Muscle layer of duodenum (tissue), 2 donors: Measurements from ENCODE around the gene ARHGEF38.

Experiments used
- H3K27ac ChIP-seq: one replicate; pipeline ENCODE4 v1.7.0; 2013; ENCODE audit warnings: mild to moderate bottlenecking, low read length
- H3K27me3 ChIP-seq: one replicate; pipeline ENCODE4 v1.7.0; 2013; ENCODE audit warnings: low read depth, mild to moderate bottlenecking, control low read depth, low read length
- H3K36me3 ChIP-seq, 2 donors: one replicate each; pipeline ENCODE4 v1.7.0; 2013; ENCODE audit warnings: low read length in 2 of 2, control low read depth in 1 of 2, mild to moderate bottlenecking in 1 of 2; ENCODE audit not compliant: insufficient read depth in 2 of 2, control insufficient read depth in 1 of 2
- H3K4me1 ChIP-seq, 2 donors: one replicate each; pipeline ENCODE4 v1.7.0; 2013; ENCODE audit warnings: low read length in 2 of 2, mild to moderate bottlenecking in 2 of 2, control low read depth in 1 of 2, moderate library complexity in 1 of 2; ENCODE audit not compliant: insufficient read depth in 2 of 2, control insufficient read depth in 1 of 2
- H3K4me3 ChIP-seq, 2 donors: one replicate each; pipeline ENCODE4 v1.7.0; 2013; ENCODE audit warnings: low read length in 2 of 2, low read depth in 1 of 2, mild to moderate bottlenecking in 1 of 2
- H3K9me3 ChIP-seq, 2 donors: one replicate each; pipeline ENCODE4 v1.7.0; 2013; ENCODE audit warnings: low read length in 2 of 2, control low read depth in 1 of 2, mild to moderate bottlenecking in 1 of 2; ENCODE audit not compliant: control insufficient read depth in 1 of 2
- donor health status: healthy.

ARHGEF38 gene

DNA sequence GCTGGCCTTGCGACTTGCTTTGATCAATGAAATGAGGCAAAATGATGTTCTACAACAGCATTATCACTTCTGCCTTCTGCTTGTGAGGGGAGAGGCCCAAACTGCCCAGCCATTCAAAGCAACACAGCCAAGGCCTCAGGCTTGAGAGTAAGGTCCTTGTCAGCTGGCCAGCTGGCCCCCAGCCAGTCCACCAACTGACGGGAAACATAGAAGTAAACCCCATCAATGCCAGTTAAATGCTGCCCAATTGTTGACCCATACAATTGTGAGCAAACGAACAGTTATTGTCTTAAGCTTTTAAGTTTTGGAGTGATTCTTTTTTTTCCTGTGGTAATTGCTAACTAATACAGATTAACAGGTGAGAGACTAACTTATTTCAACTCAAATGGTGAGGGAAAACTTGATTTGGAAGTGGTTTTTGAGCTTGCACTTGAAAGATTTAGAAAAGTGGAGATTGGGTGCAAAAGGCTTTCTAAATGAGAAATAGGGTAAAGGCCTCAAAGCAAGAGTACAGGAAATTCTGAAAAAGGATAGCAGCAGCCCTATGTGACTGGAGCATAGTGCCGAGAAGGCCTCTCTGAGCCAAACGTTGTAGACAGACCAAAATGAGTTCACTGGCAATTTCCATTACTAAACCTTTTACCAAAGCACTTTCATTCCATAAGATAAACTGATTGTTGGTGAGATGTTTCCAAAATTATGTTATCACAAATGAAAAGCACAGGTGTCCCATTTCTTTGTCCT lies 66.9 kb downstream of the ARHGEF38 start:
- no peaks in the 10 kb centered on the region for H3K36me3 ChIP-seq
- no peaks in the 10 kb centered on the region for H3K4me1 ChIP-seq
- no peaks in the 10 kb centered on the region for H3K27me3 ChIP-seq
- no peaks in the 10 kb centered on the region for H3K9me3 ChIP-seq
- no peak overlapping the region for H3K4me3 ChIP-seq
- H3K27ac ChIP-seq = no peak overlapping the region

DNA sequence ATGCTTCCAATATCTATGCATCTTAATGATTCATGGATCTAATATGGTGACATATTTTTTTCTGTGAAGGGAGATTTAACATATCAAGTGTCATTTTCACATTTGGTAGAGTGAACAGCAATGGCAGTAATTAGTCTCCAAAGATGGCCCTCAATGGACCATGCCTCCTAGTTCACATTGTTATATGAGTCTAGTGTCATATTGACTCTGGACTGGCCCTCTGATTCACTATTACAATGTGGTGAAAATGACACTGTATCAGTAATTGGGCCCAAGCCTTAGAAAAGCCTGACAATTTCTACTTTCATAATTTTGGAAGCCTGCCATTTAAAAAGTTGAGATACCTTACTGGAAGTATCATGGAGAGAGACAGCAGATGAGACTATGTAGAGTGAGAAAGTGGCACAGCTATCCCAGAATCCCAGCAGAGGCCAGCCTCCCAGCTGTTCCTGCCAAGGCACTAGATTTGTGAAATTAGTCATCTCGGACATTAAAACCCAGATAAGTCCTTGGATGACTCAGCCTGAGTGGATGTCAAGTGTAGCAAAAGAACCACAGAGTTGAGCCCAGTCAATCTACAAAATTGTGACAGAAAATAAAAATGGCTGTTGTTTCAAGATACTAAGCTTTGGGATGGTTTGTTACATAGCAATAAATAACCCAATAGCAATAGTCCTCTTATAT lies 68.4 kb downstream of the ARHGEF38 start:
- H3K4me1 ChIP-seq = no peaks in the 10 kb centered on the region

DNA sequence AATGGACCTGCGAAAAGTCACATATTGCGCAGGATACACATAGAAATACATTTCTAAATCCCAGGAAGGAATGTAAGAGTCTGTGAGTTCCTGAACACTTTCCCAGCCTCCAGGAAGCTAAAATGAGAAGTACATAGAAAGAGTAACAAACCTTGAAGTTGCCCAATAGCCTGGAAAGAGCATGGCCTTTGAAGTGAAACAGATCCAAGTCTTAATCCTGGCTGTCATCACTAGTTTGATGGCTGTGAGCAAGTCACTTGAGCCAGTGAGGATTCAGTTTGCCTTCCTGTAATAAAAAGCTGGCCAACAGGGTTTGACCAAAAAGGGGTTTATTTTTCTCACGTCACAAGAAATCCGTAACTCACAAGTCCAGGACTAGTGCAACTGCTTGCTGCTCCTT lies 69.8 kb downstream of the ARHGEF38 start:
- no peaks in the 10 kb centered on the region for H3K27me3 ChIP-seq
- no peak overlapping the region for H3K4me3 ChIP-seq
- no peak overlapping the region for H3K27ac ChIP-seq
- H3K36me3 ChIP-seq = no peaks in the 10 kb centered on the region
- H3K9me3 ChIP-seq = no peaks in the 10 kb centered on the region
- H3K4me1 ChIP-seq = no peaks in the 10 kb centered on the region

More for the DNA sequence above, 68.4 kb downstream of the ARHGEF38 start:
- H3K9me3 ChIP-seq = no peaks in the 10 kb centered on the region
- H3K36me3 ChIP-seq = no peaks in the 10 kb centered on the region
- no peak overlapping the region for H3K4me3 ChIP-seq
- H3K27ac ChIP-seq = no peak overlapping the region
- no peaks in the 10 kb centered on the region for H3K27me3 ChIP-seq

DNA sequence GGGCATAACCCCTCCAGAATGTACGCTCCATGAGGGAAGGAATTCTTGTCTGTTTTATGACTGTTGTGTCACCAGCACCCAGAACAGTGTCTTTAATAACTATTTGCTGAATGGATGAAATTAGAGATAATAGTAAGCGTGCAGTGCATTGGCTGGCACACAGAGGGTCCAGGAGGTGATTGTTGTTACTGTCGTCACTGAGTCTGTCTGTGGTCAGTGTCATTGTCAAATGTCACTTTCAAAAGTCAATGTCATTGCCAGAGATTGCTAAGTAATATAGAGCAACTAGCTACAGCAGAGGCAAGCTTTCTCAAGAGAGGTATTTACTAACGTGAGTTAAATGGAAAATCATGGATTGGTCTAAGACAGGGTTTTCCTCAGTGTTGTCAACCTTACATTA lies 70.7 kb downstream of the ARHGEF38 start:
- Histone ChIP-seq H3K27me3 (no peaks in the 10 kb centered on the region), H3K4me3 (no peak overlapping the region), H3K9me3 (no peaks in the 10 kb centered on the region), H3K4me1 (no peaks in the 10 kb centered on the region), H3K27ac (no peak overlapping the region), H3K36me3 (no peaks in the 10 kb centered on the region)

DNA sequence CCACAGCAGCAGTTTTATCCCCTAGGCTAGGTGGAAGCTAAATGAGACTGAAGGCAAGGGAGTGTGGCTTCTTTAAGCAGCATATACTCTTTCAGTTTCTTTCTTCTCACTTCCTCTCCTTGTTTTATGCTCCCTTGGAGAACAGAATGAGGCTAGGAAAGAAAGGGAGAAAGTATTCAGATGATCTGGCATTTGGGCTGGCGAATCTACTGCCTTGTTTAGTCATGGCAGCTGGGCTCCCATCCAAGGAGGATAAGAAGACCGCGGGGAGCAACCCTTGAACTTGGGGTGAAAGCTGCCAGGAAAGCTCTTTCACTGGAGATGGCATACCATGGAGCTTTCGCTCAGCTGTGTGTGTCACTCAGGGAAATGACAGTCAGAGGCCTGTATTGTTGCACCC lies 72.1 kb downstream of the ARHGEF38 start:
- Histone ChIP-seq H3K4me3 (no peak overlapping the region), H3K9me3 (no peaks in the 10 kb centered on the region), H3K4me1 (no peaks in the 10 kb centered on the region), H3K27me3 (no peaks in the 10 kb centered on the region), H3K27ac (no peak overlapping the region), H3K36me3 (no peaks in the 10 kb centered on the region)

DNA sequence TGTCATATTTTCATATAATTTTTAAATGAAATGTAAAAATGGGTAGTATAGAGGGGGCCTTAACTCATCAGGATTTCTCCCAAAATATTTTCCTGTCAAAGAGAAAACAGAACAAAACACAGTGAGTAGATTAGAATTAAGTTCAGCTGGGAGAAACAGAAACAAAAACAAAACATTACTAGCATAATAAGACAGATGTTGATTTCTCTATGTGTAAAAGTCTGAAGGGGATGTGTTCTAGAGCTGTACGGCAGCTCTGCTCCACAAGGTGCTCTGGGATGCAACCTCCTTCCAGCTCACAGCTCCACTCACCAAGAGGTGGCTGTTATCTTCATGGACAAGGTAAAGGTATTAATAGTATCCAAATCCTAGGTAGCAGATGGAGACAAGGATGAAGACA lies 72.8 kb downstream of the ARHGEF38 start:
- Histone ChIP-seq H3K9me3 (no peaks in the 10 kb centered on the region), H3K4me3 (no peak overlapping the region), H3K4me1 (no peaks in the 10 kb centered on the region), H3K27me3 (no peaks in the 10 kb centered on the region), H3K36me3 (no peaks in the 10 kb centered on the region), H3K27ac (no peak overlapping the region)

DNA sequence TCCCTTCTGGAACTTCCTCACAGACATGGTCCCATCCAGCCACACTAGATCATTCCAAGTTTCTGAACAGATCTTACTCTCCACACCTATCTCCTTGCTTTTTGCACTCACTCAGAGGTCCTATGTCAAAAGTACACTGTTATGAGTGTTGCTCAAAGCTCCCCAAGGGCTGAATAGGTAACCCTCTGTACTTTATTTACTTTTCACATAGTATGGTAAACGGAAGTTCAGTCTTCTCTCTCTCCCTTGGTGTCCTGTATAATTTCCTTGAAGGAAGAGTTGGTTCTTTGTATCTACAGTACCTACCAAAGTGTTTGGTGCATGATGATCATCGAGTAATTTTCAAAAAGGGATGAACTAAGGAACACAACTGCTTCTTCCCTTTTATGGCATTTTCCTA lies 74.4 kb downstream of the ARHGEF38 start:
- H3K36me3 ChIP-seq = no peaks in the 10 kb centered on the region
- no peak overlapping the region for H3K27ac ChIP-seq
- H3K9me3 ChIP-seq = no peaks in the 10 kb centered on the region
- H3K4me3 ChIP-seq = no peak overlapping the region
- peaks cover 0 to 7% of the 10 kb centered on the region in 2 donors for H3K4me1 ChIP-seq
- H3K27me3 ChIP-seq = no peaks in the 10 kb centered on the region

DNA sequence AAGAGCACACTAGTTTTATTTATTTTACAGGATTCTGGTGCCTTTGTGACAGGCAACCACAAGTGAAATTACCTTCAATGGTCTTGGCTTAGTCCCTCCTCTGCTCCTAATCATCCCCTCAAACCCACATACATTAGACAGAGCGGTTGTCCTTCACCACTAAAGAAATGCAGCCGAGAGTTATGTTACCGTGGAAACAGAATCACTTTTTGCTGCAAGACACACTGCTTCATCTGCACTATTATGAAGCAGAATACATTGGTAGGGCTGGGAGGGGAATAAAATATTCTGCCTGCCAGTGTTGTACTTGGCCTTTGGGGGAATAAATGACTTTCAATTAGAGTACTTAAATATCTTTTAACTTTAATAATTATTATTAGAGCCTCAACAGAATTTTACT lies 75.2 kb downstream of the ARHGEF38 start:
- H3K4me1 ChIP-seq = peaks cover 0 to 7% of the 10 kb centered on the region in 2 donors
- no peaks in the 10 kb centered on the region for H3K36me3 ChIP-seq
- no peaks in the 10 kb centered on the region for H3K9me3 ChIP-seq
- no peak overlapping the region for H3K27ac ChIP-seq
- H3K4me3 ChIP-seq = no peak overlapping the region
- H3K27me3 ChIP-seq = no peaks in the 10 kb centered on the region

DNA sequence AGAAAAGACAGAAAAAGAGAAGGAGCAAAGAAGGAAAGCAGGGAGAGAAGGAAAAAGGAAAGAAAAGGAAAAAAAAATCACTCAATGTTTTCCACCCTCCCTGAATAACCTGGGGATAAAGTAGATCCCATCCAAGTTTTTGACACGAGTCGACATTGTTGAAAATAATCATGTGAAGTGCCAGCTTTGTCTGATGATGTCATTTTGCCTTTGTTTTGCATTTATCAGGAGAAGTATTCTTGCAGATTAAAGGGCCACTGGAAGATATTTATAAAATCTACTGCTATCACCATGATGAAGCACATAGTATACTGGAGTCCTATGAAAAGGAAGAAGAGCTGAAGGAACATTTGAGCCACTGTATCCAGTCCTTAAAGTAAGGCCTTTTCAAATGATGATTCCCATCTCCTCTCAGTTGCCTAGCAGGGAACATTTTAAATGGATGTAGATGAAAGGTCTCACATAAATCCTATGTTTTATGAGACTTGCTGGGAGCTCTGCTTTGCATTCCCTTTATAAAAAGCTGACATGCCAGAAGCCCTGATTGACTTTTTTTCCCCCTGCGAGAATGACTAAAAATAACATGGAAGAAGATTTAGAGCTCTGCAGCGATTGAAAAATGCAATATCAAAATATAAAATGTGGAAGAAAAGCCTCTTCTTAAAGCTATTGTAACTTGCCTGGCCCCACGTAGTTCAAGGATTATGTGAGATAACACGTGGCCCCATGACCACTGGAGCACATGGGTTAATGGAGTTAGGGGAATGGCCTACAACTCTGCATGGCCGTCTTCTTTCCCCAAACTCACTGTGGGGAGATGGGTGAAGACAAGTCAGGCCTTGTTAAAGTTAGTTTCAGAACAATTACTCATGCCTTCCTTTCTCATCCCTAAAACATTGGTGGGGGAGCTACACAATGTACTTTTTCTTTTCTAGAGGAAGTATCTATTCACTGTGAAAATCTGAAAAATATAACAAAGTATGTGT lies 78.5 kb downstream of the ARHGEF38 start:
- no peaks in the 10 kb centered on the region for H3K36me3 ChIP-seq
- H3K27me3 ChIP-seq = no peaks in the 10 kb centered on the region
- H3K4me1 ChIP-seq = peaks cover 10 to 18% of the 10 kb centered on the region in 2 donors
- H3K27ac ChIP-seq = no peak overlapping the region
- no peak overlapping the region for H3K4me3 ChIP-seq
- H3K9me3 ChIP-seq = no peaks in the 10 kb centered on the region

DNA sequence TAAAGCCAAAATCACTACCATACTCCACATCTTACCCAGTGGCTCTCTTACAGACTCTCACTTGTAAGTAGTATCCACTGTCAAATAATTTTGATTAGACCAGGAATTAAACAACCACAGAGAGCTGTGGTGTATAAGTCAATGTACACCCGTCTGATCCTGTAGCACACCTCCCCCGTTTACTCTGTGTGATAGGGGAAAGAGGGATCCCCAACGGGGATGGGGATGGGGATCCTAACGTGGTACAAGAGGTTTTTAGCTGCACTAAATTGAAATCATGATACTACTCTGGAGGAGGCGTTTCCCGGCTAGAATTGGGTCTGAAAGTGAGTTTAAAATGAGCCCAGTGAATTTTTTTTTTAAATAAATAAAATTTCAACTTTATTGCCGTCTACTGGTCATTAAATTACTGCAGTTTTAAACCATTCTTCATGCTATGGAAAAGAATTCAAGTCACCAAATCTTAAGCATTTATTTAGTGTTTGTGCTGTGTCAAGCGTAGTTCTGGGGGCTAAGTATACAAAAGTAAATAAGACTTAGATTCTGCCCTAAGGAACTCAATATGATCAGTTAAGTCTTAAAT lies 79.5 kb downstream of the ARHGEF38 start:
- Histone ChIP-seq H3K4me1 (peaks cover 10 to 18% of the 10 kb centered on the region in 2 donors), H3K4me3 (no peak overlapping the region), H3K27me3 (no peaks in the 10 kb centered on the region), H3K9me3 (no peaks in the 10 kb centered on the region), H3K36me3 (no peaks in the 10 kb centered on the region), H3K27ac (no peak overlapping the region)

DNA sequence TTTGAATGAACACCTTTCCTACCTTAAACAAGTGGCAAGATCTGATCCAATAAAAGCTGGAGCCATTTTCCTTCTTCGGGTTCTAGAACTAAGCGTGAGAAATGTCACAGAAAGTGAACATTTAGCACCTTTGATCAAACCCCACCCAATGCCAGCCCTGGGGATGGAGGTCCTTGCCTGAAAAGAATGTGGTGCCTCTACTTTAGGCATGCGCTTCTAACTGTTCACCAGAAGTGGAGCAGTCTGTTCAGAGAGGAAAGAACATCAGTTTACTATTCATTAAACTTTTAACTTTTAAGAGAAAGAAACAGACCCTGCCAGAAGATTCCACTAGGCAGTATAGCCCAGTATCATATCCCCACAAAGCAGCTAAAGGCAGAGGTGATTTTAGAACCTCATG lies 80.2 kb downstream of the ARHGEF38 start:
- H3K27ac ChIP-seq = no peak overlapping the region

More for the DNA sequence above, 80.2 kb downstream of the ARHGEF38 start:
- no peaks in the 10 kb centered on the region for H3K9me3 ChIP-seq
- H3K4me3 ChIP-seq = no peak overlapping the region
- no peaks in the 10 kb centered on the region for H3K27me3 ChIP-seq
- no peaks in the 10 kb centered on the region for H3K36me3 ChIP-seq
- peaks cover 15 to 20% of the 10 kb centered on the region in 2 donors for H3K4me1 ChIP-seq
